Testis (tissue), 3 donors: ENCODE data around the gene MEF2A. TPM values are rescaled to one million over a fixed set of nuclear protein-coding genes. Genes with fewer than 3 reads are reported as not detected.
"Not testable (repeated sequence)": the region's sequence is repeated elsewhere in the genome, so short reads cannot be mapped to it uniquely, and the experiment has no call there.

Experiments
- DNase-seq: peaks from one replicate; pipeline ENCODE4 v3.0.0-alpha.2; 2019
- H3K27ac ChIP-seq, 2 donors: fragments of 200-600 bp; sonication (generic); one replicate each; pipeline ENCODE4 v1.5.1; 2019
- H3K27me3 ChIP-seq: fragments of 200-600 bp; sonication (generic); one replicate; pipeline ENCODE4 v1.5.1; 2019
- H3K36me3 ChIP-seq: fragments of 200-600 bp; sonication (generic); one replicate; pipeline ENCODE4 v1.5.1; 2017; ENCODE audit warnings: low read depth; ENCODE audit errors: missing control alignments
- H3K4me1 ChIP-seq: fragments of 200-600 bp; sonication (generic); one replicate; pipeline ENCODE4 v1.5.1; 2019
- H3K4me3 ChIP-seq, 2 donors: fragments of 200-600 bp; sonication (generic); one replicate each; pipeline ENCODE4 v1.5.1; 2017 to 2019
- H3K9me3 ChIP-seq: fragments of 200-600 bp; sonication (generic); one replicate; pipeline ENCODE4 v1.5.1; 2017
- CTCF ChIP-seq, 3 experiments: fragments of 450-650 bp in 2 of 3; fragments of 200-600 bp in 1 of 3; sonication (generic) in 1 of 3; IDR thresholded peaks; one replicate each; pipeline ENCODE4 v1.5.1; 2016 to 2019; ENCODE audit warnings: antibody characterized with exemption in 3 of 3, mild to moderate bottlenecking in 2 of 3, moderate library complexity in 1 of 3
- POLR2A ChIP-seq: fragments of 450-650 bp; IDR thresholded peaks from one replicate; pipeline ENCODE4 v1.6.1; 2017; ENCODE audit warnings: antibody characterized with exemption, mild to moderate bottlenecking, moderate library complexity
- WGBS, 2 donors: methylation state at CpG; one replicate each; pipeline ENCODE4 v1.1.5; 2018; 5-methylcytosine and 5-hydroxymethylcytosine counted together
- intact Hi-C: fragments of 100-400 bp; cut with DNase I; formaldehyde crosslinking; loops from one replicate; pipeline ENCODE4 v1.15.1; 2023; ENCODE audit warnings: low total_unique reads
- polyA plus RNA-seq: library from polyadenylated mRNA; stranded (reverse); fragments of 350-450 nt; fragmentation: Illumina TruSeq; extraction: RNeasy Lipid Tissue Mini Kit (QIAGEN cat#74804); gene quantifications from one replicate; pipeline ENCODE4 v1.2.3, GENCODE V29; 2014; ENCODE audit warnings: low read depth, low replicate concordance; ENCODE audit not compliant: insufficient read depth
- total RNA-seq, 2 donors: library from RNA; depleted of rRNA; stranded (reverse); fragments of >200 nt; gene quantifications; one replicate each; pipeline ENCODE4 v1.2.3, GENCODE V29; 2016

MEF2A gene
- total and polyA plus RNA-seq, 3 donors from 2014 or later: 33.7 to 68.9 (median 67.9) TPM

GRCh38 chr15:99645951-99646350 lies 80.2 kb downstream of the MEF2A start:
- no peak for DNase-seq
- Histone ChIP-seq H3K4me3 (no peak overlapping the region), H3K27me3 (no peaks in the 10 kb centered on the region), H3K27ac (no peak overlapping the region), H3K36me3 (no peaks in the 10 kb centered on the region), H3K4me1 (no peaks in the 10 kb centered on the region), H3K9me3 (no peaks in the 10 kb centered on the region)
- intact Hi-C loops: no loop called here
- TF ChIP-seq POLR2A (no peak), CTCF (IDR thresholded peaks at IDR 0.05) (no peak)

DNA sequence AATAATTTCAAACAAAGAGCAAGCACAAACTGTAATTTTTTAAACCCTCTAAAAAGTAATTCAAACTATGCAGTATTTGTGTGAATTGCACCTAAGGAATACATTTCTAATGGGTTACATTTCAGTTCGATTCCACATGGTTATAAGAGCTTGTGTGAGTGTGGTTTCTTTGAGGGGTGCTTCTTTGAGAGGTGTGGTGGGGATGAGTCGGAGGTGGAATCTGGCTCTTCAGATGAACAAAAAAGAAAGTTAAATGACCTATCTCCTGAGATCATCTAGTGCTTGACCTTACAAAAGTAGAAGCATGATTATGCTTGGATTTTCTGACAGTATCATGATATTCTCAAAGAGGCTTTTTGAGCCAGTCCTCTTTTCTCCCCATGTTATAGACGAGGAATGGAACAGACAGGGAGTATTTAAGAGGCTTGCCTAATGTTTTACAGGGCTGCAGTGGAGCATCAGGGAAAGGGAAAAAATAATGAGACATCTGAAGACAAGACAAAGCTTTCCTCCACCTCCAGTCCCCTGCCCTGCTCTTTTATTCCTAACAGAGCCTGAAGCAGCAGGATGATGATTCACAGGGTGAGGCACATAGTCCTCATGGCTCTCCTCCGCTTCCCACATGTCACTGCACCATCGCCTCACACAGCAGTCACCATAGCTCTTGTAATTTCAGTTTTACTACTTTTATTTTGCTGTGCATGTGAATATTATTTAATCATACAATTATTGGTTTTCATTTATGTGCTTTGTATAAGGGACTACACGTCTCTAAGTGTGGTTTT lies 85.4 kb downstream of the MEF2A start:
- intact Hi-C loops: no loop called here
- DNase-seq: no peak

DNA sequence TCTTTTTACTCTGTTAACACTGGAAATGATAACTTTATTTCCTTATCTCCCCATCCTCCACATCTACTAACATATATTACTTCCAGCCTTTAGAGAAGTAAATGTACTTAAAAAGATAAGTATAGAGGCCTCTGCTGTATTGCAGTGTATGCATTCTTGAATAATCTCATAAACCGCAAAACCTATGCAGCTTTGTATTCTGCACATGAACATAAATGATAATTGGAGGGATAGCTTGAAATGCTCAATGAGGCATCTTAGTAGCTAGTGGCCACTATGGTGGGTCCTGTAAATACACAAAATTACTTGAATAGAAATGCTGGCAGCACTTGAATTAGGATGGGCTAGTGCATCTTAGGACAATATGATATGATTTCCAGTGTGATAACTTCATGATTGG lies 90.4 kb downstream of the MEF2A start:
- no peaks in the 10 kb centered on the region for H3K4me1 ChIP-seq
- H3K9me3 ChIP-seq: no peaks in the 10 kb centered on the region
- 76 to 95% methylated on average over 1 of the region's 1 CpG for WGBS, 2 donors
- intact Hi-C loops: no loop called here
- no peak overlapping the region for H3K27ac ChIP-seq
- no peak for DNase-seq
- no peak overlapping the region for H3K4me3 ChIP-seq
- no peaks in the 10 kb centered on the region for H3K36me3 ChIP-seq
- H3K27me3 ChIP-seq: no peaks in the 10 kb centered on the region
- no peak for TF ChIP-seq CTCF (IDR thresholded peaks at IDR 0.05)

More for the DNA sequence above, 85.4 kb downstream of the MEF2A start:
- Histone ChIP-seq H3K27me3 (no peaks in the 10 kb centered on the region), H3K4me3 (no peak overlapping the region), H3K9me3 (no peaks in the 10 kb centered on the region), H3K36me3 (no peaks in the 10 kb centered on the region), H3K27ac (no peak overlapping the region), H3K4me1 (no peaks in the 10 kb centered on the region)
- WGBS, 2 donors: 91 to 94% methylated on average over 6 of the region's 6 CpGs
- no peak for TF ChIP-seq CTCF (IDR thresholded peaks at IDR 0.05)
- TF ChIP-seq POLR2A: no peak

GRCh38 chr15:99657996-99658395 lies 92.2 kb downstream of the MEF2A start:
- no peak for DNase-seq
- H3K27me3 ChIP-seq: no peaks in the 10 kb centered on the region
- intact Hi-C loops: no loop called here
- no peaks in the 10 kb centered on the region for H3K4me1 ChIP-seq
- H3K4me3 ChIP-seq: no peak overlapping the region
- no peaks in the 10 kb centered on the region for H3K9me3 ChIP-seq
- 87 to 94% methylated on average over 2 of the region's 2 CpGs for WGBS, 2 donors
- no peaks in the 10 kb centered on the region for H3K36me3 ChIP-seq
- no peak overlapping the region for H3K27ac ChIP-seq
- TF ChIP-seq POLR2A (no peak), CTCF (IDR thresholded peaks at IDR 0.05) (no peak)

GRCh38 chr15:99662903-99663302 lies 97.1 kb downstream of the MEF2A start:
- no peaks in the 10 kb centered on the region for H3K4me1 ChIP-seq
- intact Hi-C loops: no loop called here
- no peak for TF ChIP-seq POLR2A
- TF ChIP-seq CTCF (IDR thresholded peaks at IDR 0.05): no peak
- DNase-seq: no peak
- no peaks in the 10 kb centered on the region for H3K9me3 ChIP-seq
- WGBS, 2 donors: 86 to 92% methylated on average over 2 of the region's 2 CpGs
- no peak overlapping the region for H3K27ac ChIP-seq
- no peaks in the 10 kb centered on the region for H3K36me3 ChIP-seq
- H3K4me3 ChIP-seq: no peak overlapping the region
- no peaks in the 10 kb centered on the region for H3K27me3 ChIP-seq

DNA sequence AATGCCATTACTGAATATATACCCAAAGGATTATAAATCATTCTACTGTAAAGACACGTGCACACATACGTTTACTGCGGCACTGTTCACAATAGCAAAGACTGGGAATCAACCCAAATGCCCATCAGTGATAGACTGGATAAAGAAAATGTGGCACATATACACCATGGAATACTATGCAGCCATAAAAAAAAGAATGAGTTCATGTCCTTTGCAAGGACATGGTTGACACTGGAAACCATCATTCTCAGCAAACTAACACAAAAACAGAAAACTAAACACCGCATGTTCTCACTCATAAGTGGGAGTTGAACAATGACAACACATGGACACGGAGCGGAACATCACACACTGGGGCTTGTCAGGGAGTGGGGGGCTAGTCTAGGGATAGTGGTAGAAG lies 100.3 kb downstream of the MEF2A start:
- H3K27ac ChIP-seq, H3K9me3 ChIP-seq, H3K27me3 ChIP-seq, H3K36me3 ChIP-seq, H3K4me3 ChIP-seq, DNase-seq, intact Hi-C loops, H3K4me1 ChIP-seq: not testable (repeated sequence)
- 89 to 95% methylated on average over 6 of the region's 6 CpGs for WGBS, 2 donors
